ENCODE results near the gene GPATCH1.
"Not testable (repeated sequence)": the region's sequence is repeated elsewhere in the genome, so short reads cannot be mapped to it uniquely, and the experiment has no call there.

GPATCH1 gene

DNA sequence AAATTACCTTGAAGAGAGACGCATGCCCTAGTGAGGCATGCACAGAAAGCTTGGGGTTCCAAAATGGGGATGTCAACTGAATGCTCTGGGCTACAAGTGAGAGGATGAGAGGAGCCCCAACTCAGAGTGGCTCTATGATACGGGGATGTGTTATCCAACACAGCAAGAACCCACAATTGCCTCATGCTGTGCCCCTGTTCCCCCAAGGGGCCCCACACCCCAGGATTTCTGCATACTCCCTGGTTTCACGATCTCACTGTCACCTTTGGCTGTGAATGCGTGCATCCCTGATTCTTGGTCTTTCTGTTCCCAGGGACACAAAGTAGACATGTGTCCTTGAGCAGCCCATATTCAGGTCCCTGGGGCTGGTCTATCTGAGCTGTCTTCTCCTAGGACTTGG, 80.2 kb downstream of the GPATCH1 start:
- DNase-seq (ENCODE audit: low read depth), result no peak

DNA sequence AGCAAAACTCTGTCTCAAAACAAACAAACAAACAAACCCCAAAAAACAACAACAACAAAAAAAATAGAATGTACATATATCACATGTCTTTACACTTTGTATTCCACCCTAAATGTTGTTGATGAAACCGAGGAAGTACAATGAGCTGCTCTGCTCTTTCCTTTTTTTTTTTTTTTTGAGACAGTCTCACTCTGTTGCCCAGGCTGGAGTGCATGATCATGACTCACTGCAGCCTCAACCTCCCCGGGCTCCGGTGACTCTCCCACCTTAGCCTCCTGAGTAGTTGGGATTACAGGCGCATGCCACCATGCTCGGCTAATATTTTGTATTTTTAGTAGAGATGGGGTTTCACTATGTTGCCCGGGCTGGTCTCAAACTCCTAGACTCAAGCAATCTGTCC, 82.5 kb downstream of the GPATCH1 start:
- DNase-seq (ENCODE audit: low read depth), result no peak

DNA sequence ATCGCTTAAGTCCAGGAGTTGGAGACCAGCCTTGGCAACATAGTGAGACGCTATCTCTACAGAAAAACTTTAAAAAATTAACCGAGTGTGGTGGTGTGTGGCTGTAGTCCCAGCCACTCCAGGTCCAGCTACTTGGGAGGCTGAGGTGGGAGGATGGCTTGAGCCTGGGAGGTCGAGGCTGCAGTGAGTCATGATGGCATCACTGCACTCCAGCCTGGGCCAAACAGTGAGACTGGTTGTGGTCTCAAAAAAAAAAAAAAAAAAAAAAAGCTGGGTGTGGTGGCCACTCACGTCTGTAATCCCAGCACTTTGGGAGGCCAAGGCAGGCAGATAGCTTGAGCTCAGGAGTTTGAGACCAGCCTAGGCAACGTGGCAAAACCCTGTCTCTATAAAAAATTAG, 85.1 kb downstream of the GPATCH1 start:
- not testable (repeated sequence) for DNase-seq (ENCODE audit: low read depth)

DNA sequence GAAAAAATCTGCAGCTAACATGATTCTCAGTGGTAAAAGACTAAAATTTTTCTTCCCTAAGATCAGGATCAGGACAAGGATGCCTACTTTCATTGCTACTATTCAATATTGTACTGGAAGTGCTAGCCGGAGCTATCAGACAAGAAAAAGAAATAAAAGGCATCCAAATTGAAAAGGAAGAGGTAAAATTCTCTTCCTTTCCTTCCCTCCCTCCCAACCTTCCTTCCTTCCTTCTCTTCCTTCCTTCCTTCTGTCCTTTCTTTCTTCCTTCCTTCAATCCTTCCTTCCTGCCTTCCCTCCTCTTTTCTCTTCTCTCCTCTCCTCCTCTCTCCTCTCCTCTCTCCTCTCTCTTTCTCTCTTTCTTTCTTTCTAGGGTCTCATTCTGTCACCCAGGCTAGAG, 86.5 kb downstream of the GPATCH1 start:
- DNase-seq (ENCODE audit: low read depth), result no peak

DNA sequence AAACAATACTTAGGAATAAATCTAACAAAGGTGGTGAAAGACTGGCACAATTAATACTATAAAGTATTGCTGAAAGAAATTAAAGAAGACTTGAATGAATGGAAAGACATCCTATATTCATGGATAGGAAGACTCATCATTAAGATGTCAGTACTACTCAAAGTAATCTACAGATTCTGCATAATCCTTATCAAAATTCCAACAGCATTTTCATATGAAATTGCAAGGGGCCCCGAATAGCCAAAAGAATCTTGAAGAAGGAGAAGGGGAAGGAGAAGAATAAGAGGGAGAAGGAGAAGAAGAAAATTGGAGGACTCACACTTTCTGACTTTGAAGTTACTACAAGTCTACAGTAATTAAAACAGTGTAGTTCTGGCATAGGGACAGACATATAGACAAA, 87.5 kb downstream of the GPATCH1 start:
- no peak for DNase-seq (ENCODE audit: low read depth)

DNA sequence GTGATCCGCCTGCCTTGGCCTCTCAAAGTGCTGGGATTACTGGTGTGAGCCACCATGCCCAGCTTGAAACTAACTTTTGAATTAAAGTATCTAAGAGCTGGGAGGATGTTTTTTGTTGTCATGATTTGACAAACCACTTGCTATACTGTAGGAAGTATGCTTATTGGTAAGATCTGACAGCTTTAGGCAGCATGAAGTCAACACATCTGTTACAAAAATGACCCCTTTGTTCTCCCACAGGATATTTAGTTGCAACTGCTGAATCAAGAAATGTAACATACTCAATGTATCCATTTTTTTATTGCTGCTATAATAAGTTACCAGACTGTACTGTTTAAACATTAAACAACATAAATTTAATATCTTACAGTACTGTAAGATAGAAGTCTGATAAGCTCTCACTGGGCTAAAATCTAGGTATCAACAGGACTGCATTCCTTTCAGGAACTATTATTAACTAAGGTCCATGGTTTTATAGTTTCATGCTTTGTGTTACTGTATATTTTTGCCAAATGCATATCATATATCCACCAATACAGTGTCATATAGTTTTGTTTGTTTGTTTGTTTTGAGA, 90.3 kb downstream of the GPATCH1 start:
- no peak for DNase-seq (ENCODE audit: low read depth)

DNA sequence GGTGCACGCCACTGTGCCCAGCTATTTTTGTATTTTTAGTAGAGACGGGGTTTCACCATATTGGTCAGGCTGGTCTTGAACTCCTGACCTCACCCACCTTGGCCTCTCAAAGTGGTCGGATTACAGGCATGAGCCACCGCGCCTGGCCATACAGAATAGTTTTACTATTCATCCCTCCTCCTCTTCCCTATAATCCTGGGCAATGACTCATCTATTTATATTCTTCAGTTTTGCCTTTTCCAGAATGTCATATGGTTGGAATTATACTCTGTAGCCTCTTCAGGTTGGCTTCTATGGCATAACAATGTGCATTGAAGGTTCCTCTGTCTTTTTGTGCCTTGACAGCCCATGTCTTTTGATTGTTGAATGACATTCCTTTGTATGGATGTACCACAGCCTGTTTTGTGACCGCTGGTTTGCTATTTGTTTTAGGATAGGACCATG, 91.0 kb downstream of the GPATCH1 start:
- DNase-seq (ENCODE audit: low read depth), result no peak

DNA sequence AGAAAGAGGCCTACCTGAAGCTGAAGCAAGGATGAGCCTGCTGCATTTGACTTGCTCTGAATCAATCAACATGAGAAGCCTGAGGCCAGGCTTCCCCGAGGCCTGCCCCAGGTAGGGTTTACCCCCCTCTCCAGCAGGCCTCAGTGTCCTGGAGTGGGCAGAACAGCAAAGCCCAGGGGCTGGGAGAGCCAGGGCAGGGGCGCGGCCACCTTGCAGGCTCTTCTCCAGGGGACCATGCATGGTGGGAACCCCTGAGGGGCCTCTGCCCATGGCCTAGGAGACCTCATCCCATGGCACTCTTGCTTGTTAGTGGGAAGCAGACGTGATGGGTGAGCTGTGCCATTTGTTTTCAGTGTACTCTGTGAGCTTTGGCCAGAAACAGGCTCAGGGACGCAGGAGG, 93.2 kb downstream of the GPATCH1 start:
- DNase-seq (ENCODE audit: low read depth), result no peak

DNA sequence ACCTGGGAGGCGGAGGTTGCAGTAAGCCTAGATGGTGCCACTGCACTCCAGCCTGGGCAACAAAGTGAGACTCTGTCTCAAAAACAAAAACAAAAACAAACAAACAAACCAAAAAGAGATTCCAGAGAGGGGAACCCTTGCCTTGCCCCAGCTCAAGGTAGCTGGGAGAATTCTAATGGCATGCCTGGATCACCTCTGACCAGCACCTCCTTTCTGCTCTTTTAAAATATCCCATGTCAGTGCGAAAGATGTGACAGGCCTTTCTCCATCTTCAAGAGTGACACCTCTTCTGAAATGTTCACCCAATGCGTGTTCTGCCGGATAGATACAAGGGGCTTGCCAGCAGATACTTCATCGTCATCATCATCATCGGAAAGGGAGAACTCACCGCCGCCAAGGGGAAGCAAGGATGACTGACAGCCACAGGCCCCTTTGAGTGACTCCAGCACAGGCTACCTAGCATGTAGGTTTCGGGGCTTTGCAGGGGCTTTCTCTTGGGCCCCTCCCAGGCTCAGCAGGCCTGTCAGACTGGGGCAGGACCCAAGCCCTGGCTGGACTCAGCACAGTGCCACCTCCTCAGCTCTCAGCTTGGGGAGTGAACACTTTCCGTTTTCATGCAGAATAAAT, 94.3 kb downstream of the GPATCH1 start:
- DNase-seq (ENCODE audit: low read depth), result no peak

DNA sequence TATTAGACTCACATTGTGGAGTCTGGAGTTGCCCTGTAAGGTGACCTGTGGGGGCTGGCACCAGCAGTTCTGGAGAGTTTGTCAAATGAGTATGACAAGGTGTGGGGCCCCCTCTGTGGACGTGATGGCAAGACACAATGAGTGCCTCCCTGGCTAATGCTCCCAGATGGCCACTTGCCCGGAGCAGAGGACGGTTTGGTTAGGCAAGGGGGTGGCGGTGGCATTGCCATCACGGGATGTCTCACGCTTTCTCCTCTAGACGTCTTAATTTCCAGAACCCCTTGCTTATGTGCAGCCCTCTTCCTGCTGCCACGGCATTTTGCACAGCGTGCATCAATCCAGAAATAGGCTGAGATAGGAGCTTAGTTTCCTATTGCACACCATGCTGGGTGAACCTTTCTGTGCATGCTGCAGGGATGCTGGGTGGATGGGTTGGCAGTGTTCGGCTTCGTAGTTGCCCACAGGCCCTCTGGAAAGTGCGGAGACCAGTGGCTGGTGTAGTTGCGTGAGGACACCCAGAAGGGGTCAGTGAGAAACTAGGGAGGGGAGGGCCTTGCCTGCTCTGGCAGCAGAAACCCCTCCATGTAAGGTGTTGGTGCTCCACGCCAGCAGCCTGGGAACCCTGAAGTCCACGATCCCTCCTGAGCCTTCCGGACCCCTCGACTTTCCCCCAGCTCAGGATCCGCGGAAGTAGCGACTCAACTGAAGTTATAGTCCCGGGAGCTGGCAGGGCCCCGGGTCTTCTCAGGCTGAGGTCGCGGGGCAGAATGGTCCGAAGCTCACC, 95.1 kb downstream of the GPATCH1 start:
- DNase-seq (ENCODE audit: low read depth), result peak; percentile 11

DNA sequence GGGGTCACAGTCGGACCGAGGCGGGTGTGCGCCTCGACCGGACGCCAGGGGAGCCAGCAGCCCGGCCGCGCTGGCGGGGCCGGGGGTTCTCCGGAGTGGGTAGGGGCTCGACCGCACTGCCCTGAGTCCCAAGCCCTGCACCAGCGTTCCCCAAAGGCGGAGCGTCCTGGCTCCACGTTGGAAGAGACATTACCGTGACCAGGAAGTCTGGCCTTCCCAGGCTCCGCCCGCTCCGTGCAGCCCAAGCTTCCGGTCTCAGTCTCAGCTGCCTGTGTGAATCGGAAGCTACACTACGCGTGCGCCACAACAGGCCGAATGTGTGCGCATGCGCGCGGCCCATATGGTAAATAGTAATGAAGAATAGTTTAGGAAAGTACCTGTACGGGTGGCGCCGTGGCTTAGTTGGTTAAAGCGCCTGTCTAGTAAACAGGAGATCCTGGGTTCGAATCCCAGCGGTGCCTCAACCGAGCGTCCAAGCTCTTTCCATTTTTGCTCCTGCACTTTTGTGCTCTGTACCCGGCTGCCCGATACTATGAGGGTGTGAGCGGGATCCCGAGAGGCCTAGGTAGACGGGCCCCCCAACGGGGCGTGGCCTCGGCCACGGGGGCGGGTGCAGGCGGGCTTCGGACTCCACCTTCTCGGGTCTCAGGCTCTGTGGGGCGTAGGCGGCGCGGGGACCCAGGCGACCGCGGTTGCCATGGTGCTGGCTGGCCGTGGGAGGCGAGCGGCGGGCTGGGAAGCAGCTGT, 95.9 kb downstream of the GPATCH1 start:
- peak; percentile 93 for DNase-seq (ENCODE audit: low read depth)

DNA sequence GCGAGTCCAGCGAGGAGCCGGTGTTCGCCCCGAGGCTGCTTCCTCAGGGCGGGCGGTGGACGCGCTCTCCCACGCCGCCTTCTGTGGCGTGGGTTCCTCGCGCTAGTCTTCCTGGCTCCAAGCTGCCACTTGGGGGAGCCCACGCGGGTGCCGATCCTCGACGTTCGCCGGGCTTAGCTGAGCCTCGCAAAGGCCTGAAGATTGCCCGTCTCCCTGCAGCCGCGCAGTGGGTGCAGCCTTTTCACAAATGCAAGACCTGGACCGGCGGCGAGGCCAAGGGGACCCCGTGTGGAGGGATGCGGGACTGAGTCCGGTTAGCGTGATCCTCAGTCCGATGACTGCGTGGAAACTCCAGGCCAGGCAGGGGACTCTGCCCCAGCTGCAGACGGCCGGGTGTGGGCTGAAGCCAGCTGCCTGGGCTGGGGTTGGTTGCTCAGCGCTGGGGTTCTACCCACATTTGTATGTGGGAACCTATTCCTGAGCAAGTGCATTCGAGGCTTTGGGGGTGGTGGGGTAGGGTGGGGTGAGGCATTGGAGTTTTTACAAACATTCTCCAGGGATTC, 96.5 kb downstream of the GPATCH1 start:
- peak; percentile 72 for DNase-seq (ENCODE audit: low read depth)
